Left renal pelvis (tissue), 4 donors: Measurements from ENCODE around the gene POMC. TPM values are rescaled to one million over a fixed set of nuclear protein-coding genes. Genes with fewer than 3 reads are reported as not detected.
"Not testable (repeated sequence)": the region's sequence is repeated elsewhere in the genome, so short reads cannot be mapped to it uniquely, and the experiment has no call there.

Experiments used
- DNase-seq, 4 donors: peaks; one replicate each; pipeline ENCODE4 v3.0.0-alpha.2; 2013; ENCODE audit warnings: low read depth in 4 of 4, low spot score in 3 of 4
- polyA plus RNA-seq, 4 donors: library from polyadenylated mRNA; unstranded; fragments of 120-200 nt; gene quantifications; one replicate each; pipeline ENCODE4 v1.2.1, GENCODE V29; 2013; ENCODE audit not compliant: insufficient read length in 4 of 4

POMC gene
- polyA plus RNA-seq, 4 donors = 2.7 to 7.8 (median 5.3) TPM

- DNase-seq = no peak
These were observed 8.8 kb upstream of the POMC start for GRCh38 chr2:25177211-25177611.

GRCh38 chr2:25176541-25177181 is 8.3 kb upstream of the POMC start:
- no peak for DNase-seq

GRCh38 chr2:25176138-25176537 is 7.8 kb upstream of the POMC start:
- DNase-seq = no peak

GRCh38 chr2:25174192-25174861 is 5.9 kb upstream of the POMC start:
- DNase-seq = no peak

GRCh38 chr2:25173719-25174118 is 5.3 kb upstream of the POMC start:
- no peak for DNase-seq

- DNase-seq = no peak
These were observed 2.5 kb upstream of the POMC start for GRCh38 chr2:25170888-25171287.

GRCh38 chr2:25169073-25169470 is 692 bp upstream of the POMC start:
- no peak for DNase-seq

GRCh38 chr2:25165992-25166875 is 2.1 kb downstream of the POMC start:
- no peak for DNase-seq

GRCh38 chr2:25164561-25164960 is 3.8 kb downstream of the POMC start:
- DNase-seq = no peak

GRCh38 chr2:25162061-25162460 is 6.3 kb downstream of the POMC start:
- DNase-seq = not testable (repeated sequence)

GRCh38 chr2:25161055-25161781 is 7.2 kb downstream of the POMC start:
- DNase-seq = peak in 1 of 4 donors; percentile 37

GRCh38 chr2:25160376-25160775 is 8.0 kb downstream of the POMC start:
- no peak for DNase-seq

GRCh38 chr2:25159949-25160348 is 8.4 kb downstream of the POMC start:
- no peak for DNase-seq

GRCh38 chr2:25158096-25158852 is 10.1 kb downstream of the POMC start:
- DNase-seq = no peak

- DNase-seq = no peak
These were observed 13.0 kb downstream of the POMC start for GRCh38 chr2:25155401-25155800.

- no peak for DNase-seq
These were observed 16.7 kb downstream of the POMC start for GRCh38 chr2:25151718-25152117.

- not testable (repeated sequence) for DNase-seq
These were observed 17.4 kb downstream of the POMC start for GRCh38 chr2:25150993-25151392.

GRCh38 chr2:25149646-25150045 is 18.7 kb downstream of the POMC start:
- DNase-seq = no peak

- DNase-seq = no peak
These were observed 21.5 kb downstream of the POMC start for GRCh38 chr2:25146896-25147295.

- no peak for DNase-seq
These were observed 22.6 kb downstream of the POMC start for GRCh38 chr2:25145803-25146202.
